HG03520 (cell line): ENCODE measurements around the gene PLEKHA5.

Source experiments
- ATAC-seq: cut with Tn5 transposase; IDR thresholded peaks from one replicate; pipeline ENCODE4 v1.9.1; 2021; ENCODE audit warnings: mild to moderate bottlenecking, moderate library complexity; ENCODE audit not compliant: unreplicated experiment

Gene PLEKHA5

GRCh38 chr12:19196959-19197630 lies 67.6 kb downstream of the PLEKHA5 start:
- no peak for ATAC-seq

GRCh38 chr12:19198272-19198671 lies 68.7 kb downstream of the PLEKHA5 start:
- ATAC-seq = no peak

- ATAC-seq = no peak
Measured at GRCh38 chr12:19199332-19199731, 69.8 kb downstream of the PLEKHA5 start.

- no peak for ATAC-seq
Measured at GRCh38 chr12:19200261-19200660, 70.7 kb downstream of the PLEKHA5 start.

GRCh38 chr12:19201661-19202060 lies 72.1 kb downstream of the PLEKHA5 start:
- ATAC-seq = no peak

GRCh38 chr12:19203013-19203412 lies 73.5 kb downstream of the PLEKHA5 start:
- no peak for ATAC-seq

GRCh38 chr12:19203539-19204506 lies 74.3 kb downstream of the PLEKHA5 start:
- no peak for ATAC-seq

GRCh38 chr12:19205120-19205519 lies 75.6 kb downstream of the PLEKHA5 start:
- no peak for ATAC-seq

- ATAC-seq = no peak
Measured at GRCh38 chr12:19206493-19207077, 77.1 kb downstream of the PLEKHA5 start.

- no peak for ATAC-seq
Measured at GRCh38 chr12:19208456-19208855, 78.9 kb downstream of the PLEKHA5 start.

- ATAC-seq = no peak
Measured at GRCh38 chr12:19209661-19210060, 80.1 kb downstream of the PLEKHA5 start.

GRCh38 chr12:19211802-19212201 lies 82.3 kb downstream of the PLEKHA5 start:
- no peak for ATAC-seq

GRCh38 chr12:19212245-19212644 lies 82.7 kb downstream of the PLEKHA5 start:
- no peak for ATAC-seq

- ATAC-seq = no peak
Measured at GRCh38 chr12:19214020-19214419, 84.5 kb downstream of the PLEKHA5 start.

GRCh38 chr12:19215115-19215514 lies 85.6 kb downstream of the PLEKHA5 start:
- no peak for ATAC-seq

GRCh38 chr12:19217446-19217845 lies 87.9 kb downstream of the PLEKHA5 start:
- no peak for ATAC-seq

GRCh38 chr12:19220205-19220604 lies 90.7 kb downstream of the PLEKHA5 start:
- no peak for ATAC-seq

GRCh38 chr12:19220852-19221466 lies 91.4 kb downstream of the PLEKHA5 start:
- ATAC-seq = no peak

GRCh38 chr12:19222558-19222957 lies 93.0 kb downstream of the PLEKHA5 start:
- ATAC-seq = no peak

- no peak for ATAC-seq
Measured at GRCh38 chr12:19223018-19223417, 93.5 kb downstream of the PLEKHA5 start.

- no peak for ATAC-seq
Measured at GRCh38 chr12:19223695-19224094, 94.2 kb downstream of the PLEKHA5 start.
